NCI-H2196 (cell line): ENCODE data around the gene CKAP2L.

ENCODE experiments used
- DNase-seq: peaks from one replicate; lab custom pipeline; 2025; ENCODE audit not compliant: unreplicated experiment; lab: John Stamatoyannopoulos, UW

CKAP2L gene

GRCh38 chr2:112764071-112765044, at the start of gene CKAP2L:
CKAP2L (minus strand) TSS chr2:112764609; CDS start chr2:112764598, 11 bp downstream.
- DNase-seq = peak; percentile 97

GRCh38 chr2:112813280-112813966, 49.0 kb upstream of the CKAP2L start:
- no peak for DNase-seq

GRCh38 chr2:112812318-112813267, 48.2 kb upstream of the CKAP2L start:
- DNase-seq = no peak

- no peak for DNase-seq
Observed at GRCh38 chr2:112811841-112812306, 47.5 kb upstream of the CKAP2L start.

- DNase-seq = no peak
Observed at GRCh38 chr2:112811276-112811831, 46.9 kb upstream of the CKAP2L start.

- DNase-seq = no peak
Observed at GRCh38 chr2:112809112-112809511, 44.7 kb upstream of the CKAP2L start.

- DNase-seq = no peak
Observed at GRCh38 chr2:112807233-112807807, 42.9 kb upstream of the CKAP2L start.

- DNase-seq = no peak
Observed at GRCh38 chr2:112805542-112805941, 41.1 kb upstream of the CKAP2L start.

GRCh38 chr2:112803691-112804521, 39.5 kb upstream of the CKAP2L start:
- no peak for DNase-seq

GRCh38 chr2:112800881-112801583, 36.6 kb upstream of the CKAP2L start:
- no peak for DNase-seq

GRCh38 chr2:112798979-112799975, 34.9 kb upstream of the CKAP2L start:
- DNase-seq = no peak

GRCh38 chr2:112796486-112796885, 32.1 kb upstream of the CKAP2L start:
- DNase-seq = no peak

GRCh38 chr2:112795774-112796173, 31.4 kb upstream of the CKAP2L start:
- DNase-seq = no peak

GRCh38 chr2:112794841-112795240, 30.4 kb upstream of the CKAP2L start:
- no peak for DNase-seq

GRCh38 chr2:112794131-112794733, 29.8 kb upstream of the CKAP2L start:
- DNase-seq = no peak

- DNase-seq = no peak
Observed at GRCh38 chr2:112793449-112793978, 29.1 kb upstream of the CKAP2L start.

GRCh38 chr2:112792419-112792818, 28.0 kb upstream of the CKAP2L start:
- DNase-seq = no peak
